ENCODE data around the gene TUBGCP6.

TUBGCP6 gene

DNA sequence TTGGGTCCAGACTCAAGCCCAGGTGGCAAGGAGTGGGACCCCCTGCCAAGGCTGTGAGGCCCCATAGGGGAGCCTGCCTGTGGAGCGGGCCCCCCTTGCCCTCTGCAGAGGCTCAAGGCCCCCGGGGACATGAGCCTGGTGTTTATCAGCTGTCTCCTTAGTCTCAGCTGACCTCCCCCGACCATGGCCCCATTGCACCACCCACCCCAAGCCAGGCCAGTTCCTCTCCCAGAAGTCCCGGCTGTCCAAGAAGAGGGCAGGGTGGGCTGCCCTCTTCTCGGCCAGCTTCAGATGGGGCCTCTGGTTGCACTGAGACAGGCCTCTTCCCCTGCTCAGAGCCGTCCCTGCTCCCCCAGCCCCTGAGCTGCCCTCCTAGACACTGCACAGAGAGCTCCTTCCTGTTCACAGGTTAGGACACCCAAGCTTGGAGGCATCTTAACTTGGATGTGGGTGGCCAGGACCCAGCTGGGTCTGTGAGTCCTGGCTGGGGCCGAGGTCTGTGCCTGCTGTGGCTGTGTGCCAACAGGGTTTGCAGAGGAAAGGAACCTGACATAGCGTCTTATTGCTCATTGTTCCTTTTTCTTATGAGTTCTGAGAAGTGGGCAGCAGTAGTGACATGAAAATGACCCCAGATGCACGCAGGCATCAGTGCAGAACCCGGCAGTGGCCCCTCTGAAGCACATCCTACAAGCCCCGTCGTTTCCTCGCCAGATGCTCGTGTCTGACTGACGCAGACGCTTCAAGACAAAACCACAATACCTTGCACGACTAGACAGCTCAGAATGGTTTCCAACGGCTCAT, 53.7 kb downstream of the TUBGCP6 start:
- peak; percentile 82 for DNase-seq

DNA sequence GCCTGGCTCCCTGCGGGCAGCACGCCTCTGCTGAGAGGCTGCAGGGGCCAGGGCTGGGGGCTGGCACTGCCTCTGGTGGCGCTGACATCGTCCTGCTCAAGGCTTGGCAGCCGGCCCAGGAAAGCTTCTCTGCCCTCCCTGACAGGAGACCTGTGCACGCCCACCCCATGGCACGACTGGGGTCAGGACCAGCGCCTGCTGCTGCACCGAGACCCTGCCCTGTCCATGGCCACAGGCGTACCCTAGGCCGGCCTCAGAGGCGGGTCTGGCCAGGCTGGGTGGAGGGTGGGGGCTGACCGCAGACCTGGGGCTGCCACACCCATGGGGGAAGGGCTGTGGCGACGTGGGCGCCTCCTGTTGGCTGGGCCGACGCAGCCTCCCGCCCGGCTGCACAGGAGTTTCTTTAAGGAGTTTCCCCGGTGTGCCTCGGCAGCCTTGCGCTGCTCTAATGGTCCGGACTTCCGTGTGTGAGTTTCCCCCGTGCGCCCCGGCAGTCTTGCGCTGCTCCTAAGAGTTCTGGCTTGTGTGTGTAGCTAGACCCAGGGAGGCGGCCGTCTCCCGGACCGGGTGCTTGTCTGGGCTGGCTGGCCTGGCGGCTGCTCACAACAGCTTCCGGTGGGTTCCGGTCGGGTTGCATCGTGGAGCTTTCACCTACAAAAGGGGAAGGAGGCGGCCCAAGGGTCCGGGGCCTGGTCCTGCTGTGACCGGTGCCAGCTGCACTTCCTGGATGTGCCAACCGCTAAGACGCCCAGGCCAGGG, 54.5 kb downstream of the TUBGCP6 start:
- DNase-seq, result peak; percentile 89

DNA sequence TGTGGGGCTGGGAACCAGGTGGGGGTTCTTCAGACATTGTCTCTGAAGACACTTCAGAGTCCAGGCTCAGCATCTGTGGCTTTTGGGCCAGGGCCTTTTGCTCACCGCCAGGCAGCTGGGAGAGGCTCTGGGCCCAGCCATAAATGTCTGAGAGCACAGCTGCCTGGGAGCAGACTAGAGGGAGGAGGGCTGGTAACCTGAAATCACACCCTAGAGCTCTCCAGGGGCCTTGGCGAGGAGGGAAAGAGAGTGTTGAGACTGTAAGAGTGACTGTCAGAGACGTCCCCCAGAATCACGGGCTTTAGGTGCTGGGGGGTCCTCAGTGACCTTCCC, 55.0 kb downstream of the TUBGCP6 start:
- no peak for DNase-seq

DNA sequence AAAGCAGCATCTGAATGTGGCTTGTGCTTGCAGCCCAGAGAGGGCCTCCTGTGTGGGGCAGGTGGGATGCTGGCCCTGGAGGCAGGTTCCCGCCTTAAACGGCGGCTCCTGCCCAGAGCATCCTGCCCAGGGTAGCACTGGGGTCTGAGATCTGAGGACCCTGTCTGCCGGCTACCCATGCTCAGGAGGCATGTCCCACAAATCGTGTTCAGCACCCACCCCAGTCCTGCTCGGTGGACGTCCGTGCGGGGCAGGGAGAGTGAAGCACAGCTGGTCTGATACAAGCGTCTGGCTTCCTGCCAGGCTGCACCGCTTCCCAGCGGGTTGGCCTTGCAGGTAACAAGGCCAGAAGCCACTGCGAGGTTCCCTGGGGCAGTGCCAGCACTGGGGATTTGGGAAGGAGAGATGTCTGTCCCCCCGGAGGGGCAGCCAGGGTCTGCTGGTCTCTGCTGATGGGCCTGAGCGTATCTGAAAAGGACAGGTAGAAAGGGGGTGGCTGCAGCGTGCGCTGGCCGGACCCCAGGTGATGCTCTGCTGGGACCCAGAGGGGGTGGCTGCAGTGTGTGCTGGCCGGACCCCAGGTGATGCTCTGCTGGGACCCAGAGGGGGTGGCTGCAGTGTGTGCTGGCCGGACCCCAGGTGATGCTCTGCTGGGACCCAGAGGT, 55.5 kb downstream of the TUBGCP6 start:
- DNase-seq, result no peak

DNA sequence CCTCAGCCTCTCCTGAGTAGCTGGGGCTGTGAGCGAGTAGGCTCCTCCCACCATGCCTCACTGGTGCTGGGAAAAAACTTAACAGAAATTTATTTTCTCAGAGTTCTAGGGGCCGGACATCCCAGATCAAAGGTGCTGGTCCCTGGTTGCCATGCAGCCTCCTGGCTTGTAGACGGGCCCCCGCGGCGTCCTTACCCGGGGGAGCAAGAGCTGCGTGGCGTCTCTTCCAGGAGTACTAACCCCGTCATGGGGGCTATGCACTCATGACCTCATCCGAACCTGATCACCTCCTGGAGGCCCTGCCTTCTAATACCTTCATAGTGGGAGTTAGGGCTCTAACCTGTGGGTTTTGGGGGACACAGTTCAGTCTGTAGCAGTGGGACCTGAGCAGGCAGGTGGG, 56.5 kb downstream of the TUBGCP6 start:
- DNase-seq, result no peak

DNA sequence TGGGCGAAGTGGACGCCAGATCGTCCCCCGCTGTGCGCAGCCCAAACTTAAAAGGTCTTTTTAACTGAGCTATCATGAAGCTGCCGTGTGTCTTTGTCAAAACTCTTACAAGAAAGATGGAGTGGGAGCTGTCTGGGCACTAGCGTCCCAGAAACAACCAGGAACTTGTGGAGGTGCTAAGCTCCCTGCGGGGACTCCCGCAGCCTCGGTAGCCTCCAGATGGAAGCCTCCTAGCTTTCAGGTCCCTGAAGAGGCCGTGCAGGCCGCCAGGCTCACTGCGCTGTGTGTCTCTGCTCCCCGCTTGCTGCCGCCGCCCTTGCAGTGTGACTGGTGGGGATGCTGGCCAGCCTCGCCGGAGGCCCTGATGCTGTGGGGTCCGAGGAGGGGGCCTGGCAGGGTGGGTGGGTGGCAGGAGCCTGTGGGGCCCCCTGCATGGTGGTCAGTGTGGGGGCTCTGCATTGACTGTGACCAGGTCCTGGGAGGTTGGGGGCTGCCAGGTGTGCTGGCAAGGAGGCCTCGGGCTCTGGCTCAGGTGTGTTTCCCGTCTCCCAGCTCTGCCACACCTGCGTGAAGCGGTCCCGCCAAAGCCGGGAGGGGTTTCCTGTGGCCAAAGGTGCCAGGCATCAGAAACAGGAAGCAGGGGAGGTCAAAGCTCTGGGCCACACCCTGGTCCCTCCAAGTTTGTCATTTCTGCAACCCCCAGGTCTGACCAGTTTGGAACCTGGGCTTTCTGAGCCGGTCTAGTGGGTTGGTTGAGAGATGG, 57.9 kb downstream of the TUBGCP6 start:
- peak; percentile 50 for DNase-seq

DNA sequence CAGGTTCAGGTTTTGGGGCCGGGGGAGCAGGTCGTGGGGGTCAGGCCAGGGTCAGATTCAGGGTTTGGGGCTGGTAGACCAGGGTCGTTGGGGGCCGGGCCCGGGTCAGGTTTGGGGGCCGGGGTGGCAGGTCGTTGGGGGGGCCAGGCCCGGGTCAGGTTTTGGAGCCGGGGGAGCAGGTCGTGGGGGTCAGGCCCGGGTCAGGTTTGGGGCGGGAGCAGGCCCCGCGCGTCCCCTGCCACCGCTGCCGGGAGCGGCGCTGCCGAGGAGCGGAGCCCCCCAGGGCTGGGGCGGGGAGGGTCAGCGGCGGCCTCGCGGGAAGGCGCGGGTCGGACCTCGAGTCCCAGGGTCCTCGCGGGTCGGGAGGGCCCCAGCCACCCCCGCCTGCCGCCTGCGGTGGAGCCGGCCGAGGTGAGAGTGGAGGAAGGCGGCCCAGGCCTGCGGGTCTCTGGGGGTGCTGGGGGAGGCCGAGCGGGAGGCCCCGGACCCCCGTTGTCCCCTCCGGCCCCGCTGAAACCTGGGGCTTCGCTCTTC, 58.6 kb downstream of the TUBGCP6 start:
- no peak for DNase-seq

DNA sequence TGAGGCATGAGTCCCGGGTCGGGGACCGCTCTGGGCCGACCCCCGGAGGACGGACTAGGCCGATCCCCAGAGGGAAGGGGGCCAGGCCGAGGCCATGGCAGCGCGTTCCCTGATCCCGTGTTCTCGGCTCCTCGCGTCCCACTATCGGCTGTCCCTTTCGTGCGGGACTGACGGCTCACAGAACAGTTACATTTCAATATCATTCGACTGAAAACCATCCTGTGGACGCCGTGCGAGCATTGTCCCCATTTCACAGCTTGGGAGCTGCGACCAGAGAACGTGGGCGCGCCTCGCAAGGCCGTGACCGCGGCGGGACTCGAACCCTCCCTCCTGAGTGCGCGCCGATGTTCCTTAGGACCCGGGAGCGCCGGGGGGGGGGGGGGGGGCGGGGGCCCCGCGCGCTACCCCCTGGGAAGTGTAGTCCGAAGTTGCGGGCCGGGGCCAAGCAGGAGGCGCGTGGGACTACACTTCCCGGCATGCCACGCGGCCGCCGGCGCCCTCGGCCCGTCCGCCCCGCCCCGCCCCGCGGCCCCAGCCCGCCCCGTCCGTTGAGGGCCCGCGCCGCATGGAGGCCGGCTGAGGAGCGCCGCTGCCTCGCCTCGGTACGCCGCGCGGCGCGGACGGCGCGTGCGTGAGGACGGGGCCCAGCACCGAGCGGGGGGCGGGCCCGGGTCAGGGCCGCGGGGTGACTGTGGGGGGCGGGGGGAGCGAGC, 59.3 kb downstream of the TUBGCP6 start, which contains the start of gene TRABD:
TSS of gene TRABD (plus strand) at position 539 of the 713 bp plus-strand sequence. CDS start 7,148 bp downstream, outside the sequence.
- peak; percentile 94 for DNase-seq

DNA sequence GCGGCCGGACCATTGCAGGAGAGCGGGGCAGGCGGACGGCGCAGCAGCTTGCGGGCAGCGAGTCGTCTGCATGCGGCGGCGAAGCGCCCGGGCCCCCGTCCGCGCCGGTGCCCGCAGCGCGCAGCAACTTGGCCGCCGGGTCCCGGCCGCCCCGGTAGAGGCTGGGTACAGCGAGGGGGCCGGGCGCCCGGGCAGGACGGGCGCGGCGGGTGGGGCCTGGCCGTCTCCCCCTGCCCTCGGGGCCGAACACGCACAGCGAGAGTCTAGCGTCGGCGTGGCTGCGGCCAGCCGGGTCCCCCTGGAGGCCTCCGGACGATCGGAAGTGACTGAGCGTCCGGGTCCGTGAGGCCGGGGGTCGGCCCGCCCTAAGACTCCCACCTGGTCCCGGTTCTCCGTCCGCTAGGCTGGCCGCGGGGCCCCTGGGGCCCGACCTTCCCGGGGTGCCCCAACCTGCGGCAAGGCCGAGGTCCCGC, 59.9 kb downstream of the TUBGCP6 start:
- DNase-seq, result no peak

DNA sequence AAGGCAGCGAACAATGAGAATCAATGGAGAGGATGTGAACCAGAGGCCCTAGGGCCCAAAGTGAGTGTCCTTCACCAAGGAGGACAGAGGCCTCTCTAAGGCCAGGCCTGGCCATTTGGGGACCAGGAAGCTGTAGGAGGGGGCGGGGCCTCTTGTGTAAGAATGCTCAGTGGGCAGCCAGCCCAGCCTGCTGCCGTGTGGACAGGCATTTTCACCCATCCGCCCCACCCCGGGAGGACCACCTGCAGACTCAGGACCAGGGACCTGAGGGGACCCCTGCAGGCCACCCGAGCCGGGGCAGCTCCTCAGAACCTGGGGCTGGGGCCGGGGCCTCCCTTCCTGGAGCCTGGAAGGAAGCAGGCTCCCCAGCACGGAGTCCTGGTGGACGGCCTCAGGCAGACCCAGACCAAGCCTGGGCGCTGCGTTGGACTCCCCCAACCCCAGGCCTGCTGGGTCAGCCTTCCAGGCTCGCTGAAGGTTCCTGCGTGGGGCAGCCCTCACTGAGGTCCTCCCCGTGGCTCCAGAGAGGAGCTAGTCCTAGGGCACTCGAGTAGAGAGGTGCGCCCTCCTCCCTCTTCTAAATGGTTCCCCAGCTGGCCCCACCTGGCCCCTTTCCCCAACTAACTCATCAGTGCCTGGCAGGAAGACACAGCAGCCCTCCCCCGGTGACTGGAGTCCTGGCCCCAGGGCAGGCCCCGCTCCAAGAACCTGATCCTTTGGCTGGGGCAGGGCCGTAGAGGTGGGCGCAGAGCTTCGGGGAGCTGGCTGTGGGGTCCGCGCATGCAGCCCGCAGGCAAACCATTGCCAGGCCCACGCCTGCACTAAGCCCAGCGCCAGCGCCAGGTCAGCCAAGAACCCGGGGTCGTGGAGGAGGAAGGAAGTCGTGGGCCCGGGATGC, 60.6 kb downstream of the TUBGCP6 start:
- no peak for DNase-seq

DNA sequence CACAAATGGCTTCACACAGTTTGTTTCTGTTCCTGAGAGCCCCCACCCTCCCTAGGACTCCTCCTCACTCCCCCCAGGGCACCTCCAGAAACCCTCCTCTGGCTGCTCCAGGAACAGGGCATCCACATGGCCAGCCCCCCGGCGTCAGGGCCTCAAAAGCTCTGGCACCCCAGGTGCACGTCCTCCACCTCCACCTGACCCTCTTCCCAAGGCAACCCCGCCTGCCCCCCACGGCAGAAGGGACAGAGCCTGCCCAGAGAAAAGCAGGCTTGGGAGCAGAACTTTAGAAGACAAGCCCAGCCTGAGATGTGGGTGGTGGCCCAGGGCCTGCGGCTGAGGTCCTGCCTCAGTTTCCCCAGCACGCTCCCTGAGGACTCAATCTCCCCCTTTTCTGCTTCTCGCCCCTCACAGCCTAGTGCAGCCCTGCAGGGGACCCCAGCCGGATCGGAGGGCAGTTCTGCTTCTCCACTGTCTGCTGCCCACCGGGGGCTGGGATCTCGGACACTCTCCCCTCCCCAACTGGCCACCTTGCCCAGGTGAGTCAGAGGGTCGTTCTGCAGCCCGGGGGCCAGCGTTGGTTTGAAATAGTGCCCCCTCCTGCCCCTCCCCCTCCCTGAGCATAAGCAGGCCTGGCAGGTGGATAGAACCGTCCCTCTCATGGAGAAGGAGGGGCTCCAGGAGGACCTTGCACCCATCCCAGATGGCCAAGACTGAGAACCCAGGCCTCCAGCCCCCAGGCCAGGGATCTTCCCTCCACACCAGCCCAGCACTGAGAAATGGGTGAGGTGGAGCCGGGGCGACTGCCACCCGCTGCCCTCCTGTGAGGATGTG, 61.5 kb downstream of the TUBGCP6 start:
- DNase-seq, result no peak

DNA sequence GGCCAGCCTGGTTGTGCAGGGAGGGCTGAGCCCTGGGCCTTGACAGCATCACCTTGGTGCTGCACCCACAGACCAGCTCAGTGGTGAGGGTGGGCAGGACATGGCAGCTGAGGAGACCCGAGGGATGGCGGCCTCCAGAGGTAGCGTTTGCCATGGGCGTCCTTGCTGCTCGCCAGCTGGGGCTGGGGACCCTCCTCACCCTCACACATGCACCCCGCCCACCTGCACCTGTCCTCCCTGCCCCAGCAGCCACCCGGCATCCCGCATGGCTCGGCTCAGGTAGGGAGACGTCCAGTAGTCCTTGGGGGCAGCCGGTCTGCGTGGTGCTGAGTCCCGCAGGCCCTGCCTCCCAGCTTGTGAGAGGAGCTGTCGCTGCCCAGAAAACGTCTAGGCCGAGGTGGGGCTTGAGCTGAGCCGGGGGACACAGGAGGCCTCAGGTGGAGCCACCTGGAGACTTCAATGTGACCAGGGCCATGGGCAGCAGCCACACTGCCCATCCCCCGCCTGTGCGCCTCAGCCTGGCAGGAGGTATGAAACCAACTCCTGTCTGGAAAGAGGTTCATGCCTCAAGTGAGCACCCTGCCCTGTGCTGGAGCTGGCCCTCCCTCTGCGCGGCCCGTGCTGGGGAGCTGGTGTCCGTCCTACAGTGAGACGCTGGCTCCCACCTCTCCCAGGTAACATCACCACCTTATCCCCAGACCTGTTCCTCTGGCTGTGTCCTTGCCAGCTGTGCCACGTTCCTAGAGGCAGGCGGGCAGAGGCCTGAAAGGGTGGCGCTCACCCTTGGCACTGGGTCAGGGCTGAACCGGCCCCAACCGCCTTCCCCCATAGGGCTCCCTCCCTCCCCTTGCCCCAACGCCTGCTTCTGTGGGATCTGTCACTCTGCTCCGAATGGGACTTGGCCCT, 62.4 kb downstream of the TUBGCP6 start:
- no peak for DNase-seq

DNA sequence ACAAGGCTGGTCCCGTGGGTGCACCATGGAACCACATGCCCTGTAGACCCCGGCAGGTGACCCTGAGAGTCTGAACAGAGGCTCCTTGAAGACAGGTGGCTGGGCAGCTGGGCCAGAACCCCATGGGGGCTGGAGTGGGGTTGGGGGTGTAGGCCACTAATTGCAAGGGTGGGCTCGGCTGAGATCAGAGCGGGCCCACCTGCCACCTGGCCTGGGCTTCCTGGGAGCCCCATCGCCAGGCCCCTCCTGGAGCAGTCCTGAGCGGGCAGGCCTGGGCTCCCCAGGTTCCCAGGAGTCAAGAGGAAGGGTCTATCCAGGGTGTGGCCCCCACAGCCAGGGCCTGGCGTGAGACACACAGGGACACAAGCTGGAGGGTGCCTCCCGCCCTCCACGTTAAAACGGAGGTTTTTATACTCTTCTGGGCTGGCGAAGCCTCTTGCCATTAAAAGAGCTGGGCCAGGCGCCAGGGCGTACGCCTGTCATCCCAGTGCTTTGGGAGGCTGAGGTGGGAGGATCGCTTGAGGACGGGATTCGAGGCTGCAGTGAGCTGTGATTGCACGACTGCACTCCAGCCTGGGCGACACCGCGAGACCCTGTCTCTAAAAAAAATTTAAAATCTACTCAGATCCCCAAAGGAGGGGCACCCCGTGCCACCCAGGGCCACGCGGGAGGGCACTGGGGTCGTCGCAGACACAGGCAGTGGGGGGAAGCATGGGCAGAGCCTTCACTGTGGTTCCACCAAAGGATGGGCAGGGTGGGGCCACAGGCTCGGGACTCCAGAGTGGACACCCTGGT, 63.9 kb downstream of the TUBGCP6 start:
- DNase-seq, result no peak

DNA sequence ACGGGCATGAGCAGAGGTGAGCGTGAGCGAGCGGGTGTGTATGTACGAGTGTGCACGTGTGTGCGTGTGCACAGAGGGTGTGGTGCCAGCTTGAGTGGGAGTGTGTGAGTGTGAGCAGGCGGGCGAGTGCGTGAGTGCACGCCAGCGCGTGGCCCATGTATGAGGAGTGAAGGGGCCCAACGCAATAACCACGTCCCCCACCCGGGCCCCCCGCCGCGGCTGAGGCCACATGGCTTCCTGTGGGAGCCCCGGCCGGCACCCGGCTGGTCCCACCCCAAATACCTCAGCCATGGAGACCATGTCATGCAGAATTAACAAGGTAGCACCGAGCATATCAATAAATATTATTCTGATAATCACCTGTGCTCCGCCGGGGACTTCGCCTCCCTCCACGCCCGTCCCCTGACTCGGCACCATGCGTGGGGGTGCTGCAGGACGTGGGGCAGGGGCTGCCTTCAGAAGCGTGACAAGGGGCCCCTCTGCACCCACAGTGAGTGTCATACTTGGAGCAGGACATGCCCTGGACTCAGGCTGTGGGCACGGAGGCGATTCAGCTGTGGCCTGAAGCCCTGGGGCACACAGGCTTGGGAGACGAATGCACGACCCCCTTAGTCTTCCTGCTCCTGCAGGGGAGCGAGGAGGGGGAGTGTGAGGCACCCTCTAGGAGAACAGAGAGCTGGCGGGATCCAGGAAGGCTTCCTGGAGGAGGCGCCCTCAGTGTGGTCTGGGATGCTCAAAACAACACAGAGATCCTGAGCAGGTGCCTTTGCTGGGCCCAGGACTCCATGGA, 64.7 kb downstream of the TUBGCP6 start:
- DNase-seq, result no peak

DNA sequence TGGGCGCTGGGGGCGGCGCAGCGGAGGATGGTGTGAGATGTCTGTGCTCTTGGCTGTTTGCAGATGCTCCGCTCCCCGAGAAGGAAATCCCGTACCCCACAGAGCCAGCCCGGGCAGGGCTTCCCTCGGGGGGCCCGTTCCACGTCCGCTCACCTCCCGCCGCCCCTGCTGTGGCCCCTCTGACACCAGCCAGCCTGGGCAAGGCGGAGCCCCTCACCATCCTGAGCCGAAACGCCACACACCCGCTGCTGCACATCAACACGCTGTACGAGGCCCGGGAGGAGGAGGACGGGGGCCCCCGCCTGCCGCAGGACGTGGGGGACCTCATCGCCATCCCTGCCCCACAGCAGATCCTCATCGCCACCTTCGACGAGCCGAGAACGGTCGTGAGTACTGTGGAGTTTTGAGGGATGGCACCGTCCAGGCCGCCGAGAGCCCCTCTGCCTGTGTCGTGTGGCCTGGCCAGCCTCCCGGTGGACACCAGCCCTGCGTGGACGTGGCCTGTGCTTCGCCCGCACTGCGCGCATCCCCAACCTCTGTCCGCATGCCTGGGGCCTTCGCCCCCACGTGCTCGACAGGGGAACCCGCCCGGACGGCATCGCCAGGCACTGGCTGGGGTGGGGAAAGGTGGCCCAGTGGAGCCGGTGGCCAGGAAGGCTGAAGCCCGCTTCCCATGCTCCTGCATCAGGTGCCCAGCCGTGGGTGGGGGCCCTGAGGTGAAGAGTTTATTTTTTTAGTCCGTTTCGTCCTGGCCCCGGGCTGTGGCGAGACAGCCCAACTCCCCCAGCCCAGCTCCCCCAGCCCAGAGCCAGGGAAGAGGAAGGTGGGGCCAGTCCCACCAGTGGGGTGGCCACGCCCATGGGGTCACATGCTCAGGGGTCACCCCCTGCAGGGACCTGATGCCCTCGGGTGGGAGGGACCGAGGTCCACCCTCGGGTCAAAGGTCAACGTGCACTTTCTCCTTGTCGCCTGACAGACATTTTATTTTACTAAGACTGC, 65.7 kb downstream of the TUBGCP6 start:
- no peak for DNase-seq

DNA sequence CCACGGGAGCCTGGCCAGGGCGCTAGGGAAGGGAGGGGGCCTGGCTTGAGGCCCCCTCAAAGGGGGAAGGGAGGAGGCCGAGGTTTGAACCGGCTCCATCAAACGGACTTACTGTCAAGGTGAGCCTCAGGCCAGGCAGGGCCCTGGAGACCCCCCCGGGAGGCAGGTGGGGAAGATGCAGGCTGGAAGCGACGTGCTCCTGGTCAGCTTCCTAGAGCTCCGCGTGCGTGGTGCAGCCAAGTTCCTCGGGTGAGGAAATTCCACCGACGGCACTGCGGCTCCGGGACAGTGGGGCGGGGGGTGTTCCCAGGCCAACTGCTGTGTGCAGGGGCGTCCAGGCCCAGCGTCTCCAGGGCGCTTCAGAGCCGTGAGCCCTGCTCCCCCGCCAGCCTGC, 66.4 kb downstream of the TUBGCP6 start:
- no peak for DNase-seq

Measured in activated CD4-positive, alpha-beta T cell treated with anti-CD3 and anti-CD28 coated beads, Interleukin-10, Interleukin-2, amounts not matched to agents 100 ng/mL and 50 ng/mL, durations not matched to agents 16 hours and 8 hours (primary cell).